ENCODE results near the gene GJA9.

DNA sequence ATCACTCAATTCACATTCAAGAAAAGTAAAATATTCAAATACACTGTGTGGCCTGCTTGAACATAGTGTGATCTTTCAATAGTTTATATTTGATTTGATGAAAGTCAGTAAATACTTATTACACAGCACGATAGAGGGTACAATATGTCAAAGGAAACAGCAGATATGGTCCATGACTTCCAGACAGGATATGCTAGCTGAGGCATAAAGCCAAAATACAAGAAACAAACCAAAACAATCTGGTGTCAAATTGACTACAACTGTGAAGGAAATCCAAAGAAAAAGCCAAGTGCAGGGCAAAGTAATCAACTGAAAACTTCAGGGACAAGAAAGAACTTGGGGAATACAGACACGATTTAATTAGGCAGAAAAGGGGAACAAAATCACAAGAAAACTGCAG lies 41.1 kb downstream of the GJA9 start:
- TF ChIP-seq POLR2A (IDR thresholded peaks at IDR 0.05), result no peak
- TF ChIP-seq, protein P1, sequence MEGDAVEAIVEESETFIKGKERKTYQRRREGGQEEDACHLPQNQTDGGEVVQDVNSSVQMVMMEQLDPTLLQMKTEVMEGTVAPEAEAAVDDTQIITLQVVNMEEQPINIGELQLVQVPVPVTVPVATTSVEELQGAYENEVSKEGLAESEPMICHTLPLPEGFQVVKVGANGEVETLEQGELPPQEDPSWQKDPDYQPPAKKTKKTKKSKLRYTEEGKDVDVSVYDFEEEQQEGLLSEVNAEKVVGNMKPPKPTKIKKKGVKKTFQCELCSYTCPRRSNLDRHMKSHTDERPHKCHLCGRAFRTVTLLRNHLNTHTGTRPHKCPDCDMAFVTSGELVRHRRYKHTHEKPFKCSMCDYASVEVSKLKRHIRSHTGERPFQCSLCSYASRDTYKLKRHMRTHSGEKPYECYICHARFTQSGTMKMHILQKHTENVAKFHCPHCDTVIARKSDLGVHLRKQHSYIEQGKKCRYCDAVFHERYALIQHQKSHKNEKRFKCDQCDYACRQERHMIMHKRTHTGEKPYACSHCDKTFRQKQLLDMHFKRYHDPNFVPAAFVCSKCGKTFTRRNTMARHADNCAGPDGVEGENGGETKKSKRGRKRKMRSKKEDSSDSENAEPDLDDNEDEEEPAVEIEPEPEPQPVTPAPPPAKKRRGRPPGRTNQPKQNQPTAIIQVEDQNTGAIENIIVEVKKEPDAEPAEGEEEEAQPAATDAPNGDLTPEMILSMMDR (IDR thresholded peaks at IDR 0.05), result no peak

Data from adrenal gland (tissue), 5 donors.